Measurements from ENCODE around the gene KNDC1. TPM values are rescaled to one million over a fixed set of nuclear protein-coding genes. Genes with fewer than 3 reads are reported as not detected.

Gene KNDC1
- total and polyA plus RNA-seq, 12 donors = 1.0 to 93.4 (median 39.0) TPM

DNA sequence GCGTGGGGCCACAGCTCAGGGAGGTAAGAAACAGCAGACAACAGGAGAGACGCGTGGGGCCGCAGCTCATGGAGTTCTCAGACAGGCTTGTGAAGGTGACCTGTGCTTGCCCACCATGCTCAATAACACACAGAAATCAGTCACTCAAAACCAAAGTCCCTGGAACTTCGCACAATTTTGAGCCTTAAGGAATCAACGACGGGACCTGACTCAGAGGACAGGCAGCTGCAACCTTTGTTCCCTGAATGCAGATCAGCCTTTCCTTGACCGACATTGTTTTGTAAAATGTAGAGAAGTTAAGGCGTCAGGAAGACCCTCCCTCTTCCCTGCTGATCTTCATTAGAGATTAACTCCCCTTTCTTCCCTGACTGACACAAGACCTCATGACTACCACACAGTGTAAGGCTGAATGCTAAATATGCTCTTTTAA lies 8.5 kb upstream of the KNDC1 start:
- WGBS, 4 donors = 39 to 56% (median 54%) methylated on average over 9 of the region's 9 CpGs
- no peak for TF ChIP-seq POLR2A (IDR thresholded peaks at IDR 0.05)
- TF ChIP-seq, protein P1, sequence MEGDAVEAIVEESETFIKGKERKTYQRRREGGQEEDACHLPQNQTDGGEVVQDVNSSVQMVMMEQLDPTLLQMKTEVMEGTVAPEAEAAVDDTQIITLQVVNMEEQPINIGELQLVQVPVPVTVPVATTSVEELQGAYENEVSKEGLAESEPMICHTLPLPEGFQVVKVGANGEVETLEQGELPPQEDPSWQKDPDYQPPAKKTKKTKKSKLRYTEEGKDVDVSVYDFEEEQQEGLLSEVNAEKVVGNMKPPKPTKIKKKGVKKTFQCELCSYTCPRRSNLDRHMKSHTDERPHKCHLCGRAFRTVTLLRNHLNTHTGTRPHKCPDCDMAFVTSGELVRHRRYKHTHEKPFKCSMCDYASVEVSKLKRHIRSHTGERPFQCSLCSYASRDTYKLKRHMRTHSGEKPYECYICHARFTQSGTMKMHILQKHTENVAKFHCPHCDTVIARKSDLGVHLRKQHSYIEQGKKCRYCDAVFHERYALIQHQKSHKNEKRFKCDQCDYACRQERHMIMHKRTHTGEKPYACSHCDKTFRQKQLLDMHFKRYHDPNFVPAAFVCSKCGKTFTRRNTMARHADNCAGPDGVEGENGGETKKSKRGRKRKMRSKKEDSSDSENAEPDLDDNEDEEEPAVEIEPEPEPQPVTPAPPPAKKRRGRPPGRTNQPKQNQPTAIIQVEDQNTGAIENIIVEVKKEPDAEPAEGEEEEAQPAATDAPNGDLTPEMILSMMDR (IDR thresholded peaks at IDR 0.05) = no peak

GRCh38 chr10:133154411-133154810 lies 5.6 kb upstream of the KNDC1 start:
- Histone ChIP-seq H3K9me3 (replicated peaks in 1 of 3) (no peaks in the 10 kb centered on the region), H3K27me3 (no peaks in the 10 kb centered on the region)
- 70 to 85% (median 74%) methylated on average over 4 of the region's 4 CpGs for WGBS, 4 donors

More for the DNA sequence above, 8.5 kb upstream of the KNDC1 start:
- H3K27ac ChIP-seq = no peak overlapping the region
- intact Hi-C loops (cut with DNase I) = loop anchor here in 1 of 2 donors (10.0 kb wide), 1 partner anchor 83 kb away; the partner anchor contains the start of genes UTF1 and VENTX
- H3K36me3 ChIP-seq (replicated peaks in 1 of 2) = no peaks in the 10 kb centered on the region
- no peak overlapping the region for H3K4me3 ChIP-seq
- peak in 1 of 7 donors; percentile 24 for DNase-seq
- H3K27me3 ChIP-seq = no peaks in the 10 kb centered on the region
- no peaks in the 10 kb centered on the region for H3K9me3 ChIP-seq (replicated peaks in 1 of 3)
- no peaks in the 10 kb centered on the region for H3K4me1 ChIP-seq (replicated peaks in 1 of 2)

GRCh38 chr10:133154996-133155778 lies 4.8 kb upstream of the KNDC1 start:
- 87 to 93% (median 90%) methylated on average over 28 of the region's 30 CpGs for WGBS, 4 donors
- DNase-seq = peak in 2 of 7 donors; percentile 9 to 41
- H3K4me3 ChIP-seq = no peak overlapping the region
- intact Hi-C loops (cut with DNase I) = loop anchor here in 1 of 2 donors (10.0 kb wide), 1 partner anchor 80 kb away; the partner anchor contains the start of genes UTF1 and VENTX
- no peaks in the 10 kb centered on the region for H3K9me3 ChIP-seq (replicated peaks in 1 of 3)
- TF ChIP-seq, protein P1 (IDR thresholded peaks at IDR 0.05) = no peak
- TF ChIP-seq POLR2A (IDR thresholded peaks at IDR 0.05) = no peak
- H3K36me3 ChIP-seq (replicated peaks in 1 of 2) = no peaks in the 10 kb centered on the region
- H3K27ac ChIP-seq = no peak overlapping the region
- H3K4me1 ChIP-seq (replicated peaks in 1 of 2) = peaks cover 0 to 4% of the 10 kb centered on the region in 2 donors
- no peaks in the 10 kb centered on the region for H3K27me3 ChIP-seq

More at GRCh38 chr10:133154411-133154810, 5.6 kb upstream of the KNDC1 start:
- intact Hi-C loops (cut with DNase I) = loop anchor here in 1 of 2 donors (10.0 kb wide), 1 partner anchor 80 kb away; the partner anchor contains the start of genes UTF1 and VENTX
- no peak for DNase-seq
- H3K4me1 ChIP-seq (replicated peaks in 1 of 2) = peaks cover 0 to 1% of the 10 kb centered on the region in 2 donors
- H3K4me3 ChIP-seq = no peak overlapping the region
- no peak overlapping the region for H3K27ac ChIP-seq
- H3K36me3 ChIP-seq (replicated peaks in 1 of 2) = no peaks in the 10 kb centered on the region
- TF ChIP-seq POLR2A (IDR thresholded peaks at IDR 0.05) = no peak
- TF ChIP-seq, protein P1 (IDR thresholded peaks at IDR 0.05) = no peak

Data from adrenal gland (tissue), 12 donors.